Sigmoid colon (tissue), 3 donors: ENCODE measurements around the gene ARHGDIB.

Experiments
- CTCF ChIP-seq, 4 experiments: fragments of 450-650 bp in 3 of 4; fragments of 200-600 bp in 1 of 4; IDR thresholded peaks; one replicate each; pipeline ENCODE4 v1.5.1; 2016 to 2019; ENCODE audit warnings: antibody characterized with exemption in 4 of 4, mild to moderate bottlenecking in 3 of 4, moderate library complexity in 2 of 4
- POLR2A ChIP-seq, 2 donors: fragments of 450-650 bp; IDR thresholded peaks; one replicate each; pipeline ENCODE4 v1.6.1; 2016; ENCODE audit warnings: antibody characterized with exemption in 2 of 2, mild to moderate bottlenecking in 2 of 2, moderate library complexity in 2 of 2

GRCh38 chr12:14948672-14949071 is 12.7 kb downstream of the ARHGDIB start:
- TF ChIP-seq CTCF (IDR thresholded peaks at IDR 0.05), result no peak
- TF ChIP-seq POLR2A (IDR thresholded peaks at IDR 0.05), result peak in 1 of 2 donors; percentile 9
